ENCODE measurements around the gene KCNQ5. TPM values are rescaled to one million over a fixed set of nuclear protein-coding genes. Genes with fewer than 3 reads are reported as not detected.

The KCNQ5 gene
- total RNA-seq, 1 experiment from 2014 or later: 0.07 TPM

DNA sequence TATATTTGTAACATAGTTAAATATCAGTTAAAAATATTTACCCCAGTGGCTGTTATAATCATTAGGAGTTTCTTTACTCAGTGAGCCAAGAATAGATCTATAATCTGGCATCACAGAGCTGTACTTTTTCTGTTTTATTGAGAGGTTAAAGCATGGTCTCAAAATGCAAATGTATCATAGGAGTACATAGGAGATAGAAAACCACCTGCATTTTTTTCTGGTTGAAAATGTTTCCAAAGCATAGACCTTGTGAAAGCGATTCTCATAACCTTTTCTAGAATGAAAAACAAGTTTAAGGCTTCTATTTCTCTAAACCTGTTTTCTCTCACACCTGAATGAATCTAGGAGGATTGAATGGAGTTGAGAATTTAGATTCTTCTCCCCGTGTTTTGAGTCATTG is 14.4 kb downstream of the KCNQ5 start:
- Histone ChIP-seq H3K56ac (ENCODE audit: insufficient read length, low read depth, low read length) (no peak overlapping the region), H3K9me3 (ENCODE audit: control insufficient read depth, low read depth, low read length) (no peaks in the 10 kb centered on the region), H3K23ac (ENCODE audit: insufficient read length, low read depth, low read length) (no peak overlapping the region), H3K18ac (ENCODE audit: insufficient read length, low read depth, low read length) (no peak overlapping the region), H3K79me1 (ENCODE audit: insufficient read depth, low read depth, low read length, poor library complexity, severe bottlenecking) (no peaks in the 10 kb centered on the region), H3T11ph (ENCODE audit: low read length) (no peak overlapping the region), H3K9ac (ENCODE audit: extremely low read depth, insufficient read length, low read length) (no peak overlapping the region), H3K4ac (ENCODE audit: low read depth, low read length) (no peak overlapping the region), H4K5ac (ENCODE audit: insufficient read length, low read depth, low read length) (no peak overlapping the region), H2BK15ac (ENCODE audit: low read depth, low read length) (no peak overlapping the region), H3K14ac (ENCODE audit: insufficient read depth, low read length) (no peak overlapping the region), H3K27me3 (ENCODE audit: insufficient read depth, low read length) (no peaks in the 10 kb centered on the region), H2BK5ac (ENCODE audit: insufficient read length, low read length) (no peak overlapping the region), H4K20me1 (ENCODE audit: control insufficient read depth, insufficient read depth, insufficient read length) (no peaks in the 10 kb centered on the region), H2BK20ac (ENCODE audit: low read depth, low read length, poor library complexity, severe bottlenecking) (no peak overlapping the region), H3K23me2 (ENCODE audit: insufficient read length, low read depth, low read length, poor library complexity, severe bottlenecking) (no peaks in the 10 kb centered on the region), H2AFZ (ENCODE audit: low read length) (no peak overlapping the region), H2BK12ac (ENCODE audit: insufficient read length, low read depth, low read length) (no peak overlapping the region), H3K79me2 (ENCODE audit: insufficient read depth, low read length) (no peaks in the 10 kb centered on the region), H2BK120ac (ENCODE audit: low read depth, low read length, poor library complexity, severe bottlenecking) (no peak overlapping the region), H4K91ac (ENCODE audit: insufficient read length, low read depth, low read length) (no peak overlapping the region), H2AK5ac (ENCODE audit: insufficient read length, low read length) (no peak overlapping the region), H3K4me2 (ENCODE audit: insufficient read depth, insufficient read length, low read length) (no peak overlapping the region), H4K8ac (replicated peaks; ENCODE audit: insufficient read length, low read depth, low read length) (no peak overlapping the region), H3K4me1 (ENCODE audit: insufficient read depth, low read length) (no peaks in the 10 kb centered on the region), H3K27ac (ENCODE audit: insufficient read length, low read depth, low read length) (no peak overlapping the region)
- Mint-ChIP-seq H3K9me3 (no peaks in the 10 kb centered on the region; a peak in 1 of 5 replicates), H3K4me1 (no peaks in the 10 kb centered on the region), H3K4me3 (no peak overlapping the region), H3K36me3 (ENCODE audit: insufficient read depth in 1 of 3, low read depth in 3 of 3) (no peaks in the 10 kb centered on the region), H3K27me3 (ENCODE audit: low read depth) (peaks cover 6% of the 10 kb centered on the region; the same call in 1 of the 2 replicates), H3K27ac (no peak overlapping the region)
- no peak for DNase-seq
- TF ChIP-seq, protein P1, sequence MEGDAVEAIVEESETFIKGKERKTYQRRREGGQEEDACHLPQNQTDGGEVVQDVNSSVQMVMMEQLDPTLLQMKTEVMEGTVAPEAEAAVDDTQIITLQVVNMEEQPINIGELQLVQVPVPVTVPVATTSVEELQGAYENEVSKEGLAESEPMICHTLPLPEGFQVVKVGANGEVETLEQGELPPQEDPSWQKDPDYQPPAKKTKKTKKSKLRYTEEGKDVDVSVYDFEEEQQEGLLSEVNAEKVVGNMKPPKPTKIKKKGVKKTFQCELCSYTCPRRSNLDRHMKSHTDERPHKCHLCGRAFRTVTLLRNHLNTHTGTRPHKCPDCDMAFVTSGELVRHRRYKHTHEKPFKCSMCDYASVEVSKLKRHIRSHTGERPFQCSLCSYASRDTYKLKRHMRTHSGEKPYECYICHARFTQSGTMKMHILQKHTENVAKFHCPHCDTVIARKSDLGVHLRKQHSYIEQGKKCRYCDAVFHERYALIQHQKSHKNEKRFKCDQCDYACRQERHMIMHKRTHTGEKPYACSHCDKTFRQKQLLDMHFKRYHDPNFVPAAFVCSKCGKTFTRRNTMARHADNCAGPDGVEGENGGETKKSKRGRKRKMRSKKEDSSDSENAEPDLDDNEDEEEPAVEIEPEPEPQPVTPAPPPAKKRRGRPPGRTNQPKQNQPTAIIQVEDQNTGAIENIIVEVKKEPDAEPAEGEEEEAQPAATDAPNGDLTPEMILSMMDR (conservative IDR thresholded peaks at IDR 0.05): no peak
- no CpG with 5 or more reads among the region's 2 CpGs for WGBS (ENCODE audit: extremely low coverage, insufficient read length, low lambda C conversion rate)

All from H9 (cell line).